Glutamatergic neuron (in vitro differentiated cells): Measurements from ENCODE around the gene OSBP. TPM values are rescaled to one million over a fixed set of nuclear protein-coding genes. Genes with fewer than 3 reads are reported as not detected.
A peak's percentile ranks its signal among the peaks of the same experiment; 100 is the strongest.

ENCODE experiments used
- DNase-seq: peaks from one replicate; pipeline ENCODE4 v3.0.0; 2022
- H3K27ac Mint-ChIP-seq: one replicate; pipeline ENCODE4 v1.8.0; 2020; ENCODE audit warnings: mild to moderate bottlenecking, mixed read lengths, inconsistent platforms; ENCODE audit not compliant: unreplicated experiment
- H3K27me3 Mint-ChIP-seq: one replicate; pipeline ENCODE4 v1.8.0; 2020; ENCODE audit warnings: mild to moderate bottlenecking, moderate library complexity, mixed read lengths, inconsistent platforms; ENCODE audit not compliant: unreplicated experiment
- H3K36me3 Mint-ChIP-seq: one replicate; pipeline ENCODE4 v1.8.0; 2020; ENCODE audit warnings: mild to moderate bottlenecking, mixed read lengths, inconsistent platforms; ENCODE audit not compliant: unreplicated experiment
- H3K4me1 Mint-ChIP-seq: one replicate; pipeline ENCODE4 v1.8.0; 2020; ENCODE audit warnings: mild to moderate bottlenecking, low read depth, mixed read lengths, inconsistent platforms; ENCODE audit not compliant: unreplicated experiment
- H3K4me3 Mint-ChIP-seq: one replicate; pipeline ENCODE4 v1.8.0; 2020; ENCODE audit warnings: mild to moderate bottlenecking, mixed read lengths, inconsistent platforms; ENCODE audit not compliant: unreplicated experiment
- H3K9me3 Mint-ChIP-seq: one replicate; pipeline ENCODE4 v1.8.0; 2020; ENCODE audit warnings: mild to moderate bottlenecking, moderate library complexity, mixed read lengths, inconsistent platforms; ENCODE audit not compliant: unreplicated experiment
- CTCF ChIP-seq: fragments of 200-600 bp; sonication (generic); IDR thresholded peaks from one replicate; pipeline ENCODE4 v1.5.0; 2021; ENCODE audit not compliant: partially characterized antibody, unreplicated experiment
- long read RNA-seq: library from polyadenylated mRNA; unstranded; transcript quantifications from one replicate; pipeline ENCODE4 v2.0.0, GENCODE V29; 2020; ENCODE audit not compliant: unreplicated experiment
- total RNA-seq: library from RNA; stranded (reverse); fragmentation: NEBNext Ultra II Directional; extraction: Animal tissue kit (Norgen Biotek cat#: 25700); gene quantifications from one replicate; pipeline ENCODE4 v1.2.1, GENCODE V29; 2021; ENCODE audit not compliant: unreplicated experiment

Gene OSBP, protein sequence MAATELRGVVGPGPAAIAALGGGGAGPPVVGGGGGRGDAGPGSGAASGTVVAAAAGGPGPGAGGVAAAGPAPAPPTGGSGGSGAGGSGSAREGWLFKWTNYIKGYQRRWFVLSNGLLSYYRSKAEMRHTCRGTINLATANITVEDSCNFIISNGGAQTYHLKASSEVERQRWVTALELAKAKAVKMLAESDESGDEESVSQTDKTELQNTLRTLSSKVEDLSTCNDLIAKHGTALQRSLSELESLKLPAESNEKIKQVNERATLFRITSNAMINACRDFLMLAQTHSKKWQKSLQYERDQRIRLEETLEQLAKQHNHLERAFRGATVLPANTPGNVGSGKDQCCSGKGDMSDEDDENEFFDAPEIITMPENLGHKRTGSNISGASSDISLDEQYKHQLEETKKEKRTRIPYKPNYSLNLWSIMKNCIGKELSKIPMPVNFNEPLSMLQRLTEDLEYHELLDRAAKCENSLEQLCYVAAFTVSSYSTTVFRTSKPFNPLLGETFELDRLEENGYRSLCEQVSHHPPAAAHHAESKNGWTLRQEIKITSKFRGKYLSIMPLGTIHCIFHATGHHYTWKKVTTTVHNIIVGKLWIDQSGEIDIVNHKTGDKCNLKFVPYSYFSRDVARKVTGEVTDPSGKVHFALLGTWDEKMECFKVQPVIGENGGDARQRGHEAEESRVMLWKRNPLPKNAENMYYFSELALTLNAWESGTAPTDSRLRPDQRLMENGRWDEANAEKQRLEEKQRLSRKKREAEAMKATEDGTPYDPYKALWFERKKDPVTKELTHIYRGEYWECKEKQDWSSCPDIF
- 36.0 TPM for total RNA-seq
- long read RNA-seq, partial matches to known transcripts, result 2 of 5 reads
- long read RNA-seq, other reads (novel, unspliced or antisense), result 3 of 5 reads

GRCh38 chr11:59615637-59616395 lies at the start of gene OSBP:
OSBP (minus strand) TSS chr11:59615774; CDS start chr11:59615664, 110 bp downstream.
- Mint-ChIP-seq H3K27ac (peak within 1 kb of the TSS; percentile 92), H3K27me3 (no peaks in the 10 kb centered on the region), H3K4me1 (peaks cover 29% of the 10 kb centered on the region), H3K36me3 (no peaks in the 10 kb centered on the region), H3K9me3 (peaks cover 7% of the 10 kb centered on the region), H3K4me3 (peak within 1 kb of the TSS; percentile 96)
- peak; percentile 95 for DNase-seq
- TF ChIP-seq CTCF, result no peak

DNA sequence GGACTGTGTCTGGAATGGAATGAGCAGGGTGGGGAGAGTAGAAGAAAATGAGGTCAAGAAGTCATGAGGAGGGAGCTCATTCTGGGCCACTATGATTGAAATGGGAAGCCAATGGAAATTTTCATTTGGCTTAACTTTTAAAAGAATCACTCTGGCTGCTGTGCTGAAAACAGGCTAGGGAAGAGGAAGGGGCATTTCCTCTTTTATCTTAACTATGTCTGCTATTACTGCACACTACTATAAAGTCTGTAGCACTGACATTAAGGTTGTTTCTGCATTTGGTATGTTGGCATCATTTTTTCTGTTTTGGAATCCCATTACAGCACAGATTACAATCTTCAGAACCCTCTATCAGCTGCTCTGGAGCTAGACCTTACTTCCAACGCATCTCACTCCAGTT lies 45.0 kb upstream of the OSBP start:
- Mint-ChIP-seq H3K4me3 (no peak overlapping the region), H3K27ac (no peak overlapping the region), H3K4me1 (no peaks in the 10 kb centered on the region), H3K36me3 (no peaks in the 10 kb centered on the region), H3K9me3 (no peaks in the 10 kb centered on the region), H3K27me3 (no peaks in the 10 kb centered on the region)
- TF ChIP-seq CTCF, result no peak
- DNase-seq, result no peak

- Mint-ChIP-seq H3K4me1 (no peaks in the 10 kb centered on the region), H3K4me3 (no peak overlapping the region), H3K36me3 (no peaks in the 10 kb centered on the region), H3K27ac (no peak overlapping the region), H3K27me3 (no peaks in the 10 kb centered on the region), H3K9me3 (no peaks in the 10 kb centered on the region)
- no peak for TF ChIP-seq CTCF
- DNase-seq, result no peak
These were observed 44.4 kb upstream of the OSBP start for GRCh38 chr11:59659981-59660380.

- no peak for TF ChIP-seq CTCF
- no peak overlapping the region for H3K4me3 Mint-ChIP-seq
These were observed 42.5 kb upstream of the OSBP start for GRCh38 chr11:59658036-59658435.

More at GRCh38 chr11:59658036-59658435, 42.5 kb upstream of the OSBP start:
- H3K27ac Mint-ChIP-seq, result no peak overlapping the region
- no peaks in the 10 kb centered on the region for H3K9me3 Mint-ChIP-seq
- DNase-seq, result no peak
- H3K4me1 Mint-ChIP-seq, result no peaks in the 10 kb centered on the region
- no peaks in the 10 kb centered on the region for H3K27me3 Mint-ChIP-seq
- no peaks in the 10 kb centered on the region for H3K36me3 Mint-ChIP-seq
